VCaP (cell line): Measurements from ENCODE around the gene INSIG1.

Experiments
- H3K27ac ChIP-seq: fragments of 450-650 bp; 2 replicates; pipeline ENCODE4 v1.5.1; 2017
- TF ChIP-seq, protein P1 (sequence below): fragments of 450-650 bp; conservative IDR thresholded peaks from 2 replicates; pipeline ENCODE4 v1.5.1; 2017; ENCODE audit warnings: mild to moderate bottlenecking, moderate library complexity

Gene INSIG1

DNA sequence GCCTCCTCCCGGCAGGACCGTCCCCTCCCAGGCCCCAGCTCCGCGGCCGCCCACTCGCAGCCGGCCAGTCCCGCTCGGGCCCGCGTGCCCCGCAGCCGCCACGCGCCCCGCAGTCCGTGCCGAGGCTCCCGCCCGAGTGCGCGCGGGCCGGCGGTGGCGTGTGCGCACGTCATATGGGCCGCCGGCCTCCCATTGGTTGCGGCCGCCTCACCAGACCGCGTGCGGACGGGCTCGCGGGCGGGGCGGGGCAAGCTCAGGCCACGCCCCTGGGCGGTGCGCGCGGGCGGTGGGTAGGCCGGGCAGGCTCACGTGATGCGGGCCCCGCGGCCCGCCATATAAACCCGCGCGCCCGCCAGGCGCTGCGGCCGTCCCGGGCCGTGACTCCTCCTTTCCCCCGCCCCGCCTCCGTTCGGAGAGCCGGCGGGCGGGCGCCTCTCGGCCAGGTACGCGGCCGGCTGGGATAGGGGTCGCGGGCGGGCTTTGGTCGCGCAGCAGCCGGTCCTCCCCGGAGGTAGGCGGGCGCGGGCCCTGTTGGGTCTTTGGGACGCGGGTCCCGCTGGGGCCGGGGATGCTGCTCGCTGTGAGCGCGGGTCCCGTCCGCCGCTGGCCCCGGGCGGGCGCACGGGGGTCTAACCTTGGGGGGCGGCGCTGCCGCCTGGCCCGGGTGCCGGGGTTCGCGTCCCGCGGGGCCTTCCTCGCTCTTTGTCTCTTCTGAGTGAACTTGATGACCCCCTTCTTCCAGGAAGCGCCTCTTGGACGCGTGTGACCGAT lies at the start of gene INSIG1:
TSS of gene INSIG1 (plus strand) at position 362 of the 771 bp plus-strand sequence. CDS start at position 770, 408 bp downstream.
- H3K27ac ChIP-seq, result peak within 1 kb of the TSS; percentile 87
- TF ChIP-seq, protein P1, sequence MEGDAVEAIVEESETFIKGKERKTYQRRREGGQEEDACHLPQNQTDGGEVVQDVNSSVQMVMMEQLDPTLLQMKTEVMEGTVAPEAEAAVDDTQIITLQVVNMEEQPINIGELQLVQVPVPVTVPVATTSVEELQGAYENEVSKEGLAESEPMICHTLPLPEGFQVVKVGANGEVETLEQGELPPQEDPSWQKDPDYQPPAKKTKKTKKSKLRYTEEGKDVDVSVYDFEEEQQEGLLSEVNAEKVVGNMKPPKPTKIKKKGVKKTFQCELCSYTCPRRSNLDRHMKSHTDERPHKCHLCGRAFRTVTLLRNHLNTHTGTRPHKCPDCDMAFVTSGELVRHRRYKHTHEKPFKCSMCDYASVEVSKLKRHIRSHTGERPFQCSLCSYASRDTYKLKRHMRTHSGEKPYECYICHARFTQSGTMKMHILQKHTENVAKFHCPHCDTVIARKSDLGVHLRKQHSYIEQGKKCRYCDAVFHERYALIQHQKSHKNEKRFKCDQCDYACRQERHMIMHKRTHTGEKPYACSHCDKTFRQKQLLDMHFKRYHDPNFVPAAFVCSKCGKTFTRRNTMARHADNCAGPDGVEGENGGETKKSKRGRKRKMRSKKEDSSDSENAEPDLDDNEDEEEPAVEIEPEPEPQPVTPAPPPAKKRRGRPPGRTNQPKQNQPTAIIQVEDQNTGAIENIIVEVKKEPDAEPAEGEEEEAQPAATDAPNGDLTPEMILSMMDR, result 0 out of 2 replicates have a peak, but pooled peaks have one; percentile 4

DNA sequence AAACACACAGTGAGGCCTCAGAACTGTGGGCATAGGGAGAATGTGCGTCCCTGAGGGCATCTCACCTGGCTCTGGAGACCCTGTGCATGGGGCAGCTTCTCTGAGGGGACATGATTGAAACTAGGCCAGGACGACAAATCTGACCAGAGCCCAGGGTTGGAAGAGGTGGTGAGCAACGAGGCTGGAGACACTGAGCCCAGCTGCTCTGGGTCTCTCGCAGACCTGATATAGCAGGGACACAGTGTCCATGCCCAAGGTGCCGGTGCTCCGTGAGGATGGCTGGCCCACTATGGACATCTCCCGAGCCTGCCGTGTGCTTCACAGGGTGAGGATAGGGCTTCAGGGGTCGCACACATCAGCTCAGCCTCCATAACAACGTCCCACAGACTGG lies 49.3 kb upstream of the INSIG1 start:
- H3K27ac ChIP-seq, result no peak overlapping the region
- TF ChIP-seq, protein P1, result no peak

DNA sequence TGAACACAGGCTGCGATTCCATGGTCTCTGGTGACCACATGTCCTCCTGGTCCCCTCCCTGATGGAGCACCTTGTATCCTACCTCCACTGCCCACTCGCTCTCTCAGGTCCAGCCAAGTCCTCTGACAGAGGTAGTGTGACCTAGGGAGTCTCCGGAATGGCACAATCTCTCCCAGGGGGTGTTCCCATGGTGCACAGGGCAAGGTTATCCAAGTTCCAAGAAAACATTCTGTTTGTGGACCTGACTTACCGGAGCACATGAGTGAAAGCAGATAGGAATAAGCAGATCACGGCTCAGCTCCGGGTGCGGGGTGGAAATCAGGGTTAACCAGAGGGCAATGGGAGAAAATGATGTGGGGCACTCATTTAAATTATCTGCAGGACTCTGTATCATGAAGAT lies 45.8 kb upstream of the INSIG1 start:
- TF ChIP-seq, protein P1, result no peak
- H3K27ac ChIP-seq, result no peak overlapping the region

DNA sequence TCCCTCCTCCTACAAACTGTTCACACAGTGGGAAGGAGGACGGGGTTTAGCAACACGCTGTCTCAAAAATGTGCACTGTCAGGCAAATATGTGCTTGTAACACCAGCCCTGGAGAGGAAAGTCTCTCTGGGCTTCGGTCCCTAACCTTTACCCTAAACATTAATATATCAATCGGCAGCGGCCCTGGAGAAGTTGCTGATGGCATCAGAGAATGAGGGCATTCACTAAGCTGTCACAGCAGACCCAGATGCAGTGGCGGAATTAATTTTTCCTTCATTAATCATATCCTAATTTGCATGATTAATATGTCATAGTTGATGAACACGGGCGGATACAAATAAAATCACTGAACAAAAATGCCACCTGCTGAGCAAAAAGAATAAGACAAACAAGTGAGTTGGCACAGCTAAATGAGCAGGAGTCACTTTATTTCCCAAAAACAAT lies 45.2 kb upstream of the INSIG1 start:
- TF ChIP-seq, protein P1, result peak; percentile 54
- H3K27ac ChIP-seq, result no peak overlapping the region

DNA sequence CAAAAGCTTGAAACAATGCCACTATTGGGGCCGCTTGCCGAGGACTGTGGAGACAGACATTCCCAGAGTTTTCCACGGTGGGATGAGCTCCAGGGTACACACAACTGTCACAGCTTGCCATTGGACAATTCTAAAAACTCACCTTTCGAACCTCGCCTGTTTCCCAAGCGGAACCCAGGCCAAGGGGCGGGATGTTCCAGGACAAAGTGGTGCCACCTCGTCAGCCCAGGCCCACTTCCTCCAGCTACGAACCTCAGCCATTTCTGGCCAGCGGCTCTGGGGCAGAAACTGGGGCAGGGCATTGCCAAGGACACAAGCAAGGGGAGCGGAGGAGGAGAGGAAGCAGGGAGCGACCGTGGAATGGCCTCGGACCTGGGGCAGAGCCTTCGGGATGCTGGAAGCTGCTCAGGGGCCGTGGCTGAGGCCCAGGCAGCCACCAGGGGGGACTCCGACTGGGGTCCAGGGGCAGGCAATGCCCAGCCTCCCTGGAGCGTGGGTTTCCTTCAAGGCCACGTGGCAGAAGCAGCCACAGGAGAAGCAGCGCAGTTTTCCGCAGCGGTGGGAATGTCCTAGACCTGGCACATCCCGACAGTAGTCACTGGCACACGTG lies 44.7 kb upstream of the INSIG1 start:
- no peak overlapping the region for H3K27ac ChIP-seq
- TF ChIP-seq, protein P1, result peak; percentile 11; the same call in 1 of the 2 replicates

DNA sequence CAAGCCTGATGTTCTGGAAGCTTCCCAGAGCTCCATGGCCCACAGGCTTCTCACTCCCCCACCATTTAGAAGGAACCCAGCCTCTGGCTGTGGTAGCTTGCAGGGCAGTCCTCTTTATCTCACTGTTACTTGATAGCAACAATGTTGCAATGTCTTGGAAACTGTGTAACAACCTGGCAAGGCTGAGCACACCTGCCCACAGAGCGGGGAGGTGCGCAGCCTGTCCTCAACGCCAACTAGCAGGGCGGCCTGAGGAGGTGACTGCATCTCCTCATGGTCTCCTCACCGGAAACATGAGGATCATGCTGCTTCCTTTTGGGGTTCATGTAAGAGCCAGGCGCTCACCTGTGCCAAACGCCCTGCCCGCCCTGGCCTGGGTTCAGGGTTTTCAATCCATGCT lies 43.7 kb upstream of the INSIG1 start:
- TF ChIP-seq, protein P1, result no peak
- H3K27ac ChIP-seq, result no peak overlapping the region

DNA sequence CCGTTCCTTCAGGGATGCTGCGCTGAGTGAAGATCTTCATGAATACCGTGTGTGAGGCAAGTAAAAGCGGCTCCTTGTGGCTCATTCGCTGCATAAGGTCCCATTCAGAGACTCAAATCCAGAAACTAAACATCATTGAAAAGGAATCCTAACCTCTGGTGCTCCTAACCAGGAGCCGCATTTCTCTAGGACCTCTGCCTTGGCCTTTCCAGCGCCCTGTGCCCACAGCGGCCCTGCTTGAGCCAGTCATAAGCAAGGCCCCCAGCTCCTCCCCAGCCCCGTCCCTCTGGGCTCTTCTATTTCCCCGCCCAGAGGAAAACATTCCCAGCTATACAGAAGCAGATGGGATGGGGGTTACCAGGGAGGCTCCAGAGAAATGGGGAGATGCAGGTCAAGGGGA lies 42.6 kb upstream of the INSIG1 start:
- no peak overlapping the region for H3K27ac ChIP-seq
- TF ChIP-seq, protein P1, result no peak
